KG1 (cell line): Measurements from ENCODE around the gene MYH7B.

Source experiments
- DNase-seq: peaks from one replicate; lab custom pipeline; 2025; lab: John Stamatoyannopoulos, UW

The MYH7B gene

DNA sequence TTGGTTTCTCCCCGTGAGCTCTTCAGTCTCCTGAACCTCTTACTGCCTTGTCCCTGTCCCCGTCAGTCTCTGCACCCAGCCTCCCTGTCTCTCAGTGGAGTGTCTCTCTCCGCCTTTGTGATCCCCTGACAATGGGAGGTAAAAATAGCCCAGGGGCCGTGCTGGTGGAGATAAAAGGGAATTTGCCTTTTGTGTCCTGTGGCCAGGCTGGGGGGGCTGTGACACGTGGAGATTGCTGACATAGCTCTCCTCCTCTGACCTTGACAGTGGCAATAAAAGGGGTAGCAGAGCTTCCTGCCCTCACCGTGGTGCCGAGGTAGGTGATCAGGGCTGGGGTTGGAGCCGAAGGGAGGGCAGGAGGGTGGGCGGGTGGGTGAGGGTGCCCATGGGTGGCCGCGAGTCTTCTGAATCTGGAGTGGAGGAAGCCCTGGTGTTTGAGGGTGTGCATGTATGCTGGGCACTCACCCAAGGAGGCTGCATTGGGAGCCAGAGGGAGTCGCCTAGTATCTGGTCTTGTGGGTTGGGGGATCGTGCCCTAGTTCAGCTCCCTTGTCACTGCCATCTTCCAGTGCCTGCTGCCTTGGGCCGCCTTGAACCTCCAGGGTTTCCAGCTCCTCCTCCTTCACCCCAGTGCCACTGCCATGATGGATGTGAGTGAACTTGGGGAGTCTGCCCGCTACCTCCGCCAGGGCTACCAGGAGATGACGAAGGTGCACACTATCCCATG, 21.9 kb downstream of the MYH7B start:
- no peak for DNase-seq

DNA sequence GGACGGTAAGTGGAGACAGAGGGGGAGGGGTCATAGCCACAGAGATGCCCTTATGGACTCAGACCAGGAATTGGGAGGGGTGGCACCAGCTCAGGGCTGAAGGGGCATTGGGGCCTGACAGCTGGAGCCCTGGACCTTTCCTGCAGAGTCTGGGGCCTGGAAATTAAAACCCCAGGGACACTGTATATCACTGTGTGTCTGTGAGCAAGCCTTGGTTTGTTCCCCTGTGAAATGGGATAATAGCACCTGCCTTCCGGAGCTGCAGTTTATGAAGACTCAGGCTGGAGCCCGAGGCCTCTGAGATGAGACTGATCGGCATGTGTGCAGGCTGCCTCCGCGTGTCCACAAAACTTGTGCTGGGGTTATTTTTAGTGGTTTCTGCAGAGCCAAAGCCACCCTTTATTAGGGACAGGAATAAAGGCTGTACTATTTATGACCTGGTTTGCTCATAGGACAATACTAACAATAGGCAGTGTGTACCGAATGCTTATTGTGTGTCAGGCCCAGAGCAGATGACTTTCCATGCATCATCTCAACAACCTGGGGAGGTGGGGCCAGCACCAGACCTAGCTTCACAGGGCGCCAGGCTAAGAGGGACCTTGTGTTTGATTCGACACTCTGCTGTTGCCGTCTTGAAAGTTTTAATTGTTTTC, 22.6 kb downstream of the MYH7B start:
- DNase-seq: no peak

DNA sequence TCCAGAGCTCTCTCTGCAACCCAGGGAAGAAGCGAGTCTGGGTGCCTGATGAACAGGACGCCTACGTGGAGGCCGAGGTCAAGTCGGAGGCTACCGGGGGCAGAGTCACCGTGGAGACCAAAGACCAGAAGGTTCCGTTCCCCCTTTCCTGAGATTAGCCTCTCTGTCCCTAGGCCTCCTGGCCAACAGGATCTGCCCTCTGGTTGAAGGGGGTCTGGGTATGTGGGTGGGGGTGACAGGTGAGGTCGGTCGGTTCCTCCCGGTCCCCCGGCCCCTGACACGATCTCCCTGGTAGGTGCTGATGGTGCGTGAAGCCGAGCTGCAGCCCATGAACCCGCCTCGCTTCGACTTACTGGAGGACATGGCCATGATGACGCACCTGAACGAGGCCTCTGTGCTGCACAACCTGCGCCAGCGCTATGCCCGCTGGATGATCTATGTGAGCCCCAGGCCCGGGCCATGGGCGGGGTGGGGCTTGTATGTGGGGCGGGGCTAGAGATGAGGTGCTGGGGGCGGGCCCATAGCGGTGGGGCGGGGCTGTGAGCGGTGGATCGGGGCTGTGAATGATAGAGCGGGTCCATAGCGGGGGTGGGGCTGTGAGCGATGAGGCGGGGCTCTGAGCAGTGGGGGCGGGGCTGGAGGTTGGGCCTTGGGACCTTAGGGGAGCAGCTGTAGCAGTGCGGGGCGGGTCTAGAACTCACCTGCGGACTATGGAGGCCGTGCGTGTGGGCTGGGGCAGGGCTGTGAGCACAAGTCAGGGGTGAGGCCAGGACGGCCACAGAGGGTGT, 23.9 kb downstream of the MYH7B start:
- no peak for DNase-seq

DNA sequence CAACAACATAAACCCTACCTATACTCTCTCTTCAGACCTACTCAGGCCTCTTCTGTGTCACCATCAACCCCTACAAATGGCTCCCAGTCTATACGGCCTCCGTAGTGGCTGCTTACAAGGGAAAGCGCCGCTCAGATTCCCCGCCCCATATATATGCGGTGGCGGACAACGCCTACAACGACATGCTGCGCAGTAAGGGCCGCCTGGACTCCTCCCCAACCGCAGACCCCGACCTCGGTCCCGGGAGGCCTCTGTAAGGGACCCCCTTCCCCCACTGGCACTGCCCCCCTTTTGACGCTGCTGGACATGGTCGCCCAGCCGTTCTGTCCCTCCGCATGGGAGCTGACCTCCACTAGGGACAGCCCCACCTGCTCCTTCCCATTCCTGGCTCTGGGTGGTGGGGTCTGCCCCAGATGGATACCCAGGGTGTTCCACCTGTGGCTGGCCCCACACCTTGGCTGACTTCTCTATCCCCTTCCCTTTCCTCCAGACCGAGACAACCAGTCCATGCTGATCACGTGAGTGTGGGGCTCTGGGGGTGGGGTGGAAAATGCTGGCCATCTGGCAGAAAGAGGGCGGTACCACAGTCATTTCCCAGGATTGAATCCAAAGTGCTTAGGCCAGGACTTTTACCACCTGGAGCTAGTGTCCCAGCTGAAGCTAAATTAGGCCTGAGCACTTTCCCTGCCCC, 25.0 kb downstream of the MYH7B start:
- DNase-seq: no peak

DNA sequence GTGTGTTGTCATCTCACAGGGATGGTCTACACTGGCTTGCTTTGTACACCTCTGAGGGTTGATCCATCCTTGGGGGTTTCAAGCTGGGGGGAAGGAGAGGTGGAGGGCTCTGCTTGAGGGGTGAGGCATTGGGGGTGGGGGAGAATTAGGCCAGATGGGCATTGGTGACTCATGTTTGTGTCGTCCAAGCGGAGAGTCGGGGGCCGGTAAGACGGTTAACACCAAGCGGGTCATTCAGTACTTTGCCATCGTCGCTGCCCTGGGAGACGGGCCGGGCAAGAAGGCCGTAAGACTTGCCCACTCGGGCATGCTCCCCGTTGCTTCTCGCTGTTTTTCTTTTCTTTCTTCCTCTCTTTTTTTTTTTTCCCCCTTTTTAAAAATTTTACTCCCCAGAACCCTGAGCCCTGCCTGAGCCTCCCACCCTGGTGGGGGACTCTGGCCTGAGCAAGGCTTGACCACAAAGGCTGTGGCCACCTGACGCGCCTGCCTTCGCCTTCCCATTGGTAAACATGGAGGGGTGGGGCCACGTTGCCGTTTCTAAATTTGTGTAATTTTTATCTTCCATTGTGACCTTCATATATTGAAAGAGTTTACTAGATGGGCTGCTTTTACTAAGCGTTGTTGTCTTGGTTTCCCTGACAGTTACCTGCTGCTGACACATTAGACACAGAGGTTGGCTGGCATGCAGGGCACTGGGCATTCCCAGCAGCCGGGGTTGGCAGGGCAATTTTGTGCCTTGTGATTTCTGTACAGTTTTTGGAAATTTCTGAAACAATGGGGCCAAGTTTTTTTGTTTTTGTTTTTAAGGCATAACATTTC, 26.8 kb downstream of the MYH7B start:
- no peak for DNase-seq

DNA sequence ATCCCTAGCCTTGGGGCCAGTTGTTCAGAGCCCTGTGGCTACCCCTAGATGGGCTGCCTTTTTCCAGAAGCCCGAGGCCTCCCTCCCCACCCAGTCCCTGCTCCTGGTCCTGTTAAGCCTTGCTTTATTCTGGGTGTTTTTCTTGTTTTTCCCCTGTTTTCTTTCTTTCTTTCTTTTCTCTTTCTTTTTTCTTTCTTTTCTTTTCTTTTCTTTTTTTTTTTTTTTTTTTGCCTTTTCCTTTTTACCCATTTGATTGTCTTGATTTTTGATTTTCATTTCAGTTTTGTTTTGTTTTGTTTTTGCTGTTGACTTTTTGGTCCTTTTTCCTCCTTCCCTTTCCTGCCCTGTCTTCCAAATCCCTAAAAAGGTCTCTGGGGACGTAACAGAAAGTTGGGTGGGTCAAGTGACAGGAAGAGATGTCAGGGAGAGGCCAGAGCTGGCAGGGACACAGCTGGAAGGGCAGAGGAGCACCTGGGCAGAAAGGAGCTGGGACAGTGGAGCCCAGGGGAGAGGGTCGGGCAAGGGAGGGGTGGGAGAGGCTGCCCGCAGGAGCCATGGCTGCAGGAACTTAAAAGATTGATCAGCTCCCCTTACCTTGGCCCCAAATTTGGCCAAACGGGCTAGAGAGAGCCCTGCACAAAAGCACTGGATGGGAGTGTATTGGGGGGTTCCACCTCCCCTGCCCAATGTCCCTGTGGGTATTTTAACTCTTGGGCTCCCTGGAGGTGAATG, 27.6 kb downstream of the MYH7B start:
- no peak for DNase-seq

DNA sequence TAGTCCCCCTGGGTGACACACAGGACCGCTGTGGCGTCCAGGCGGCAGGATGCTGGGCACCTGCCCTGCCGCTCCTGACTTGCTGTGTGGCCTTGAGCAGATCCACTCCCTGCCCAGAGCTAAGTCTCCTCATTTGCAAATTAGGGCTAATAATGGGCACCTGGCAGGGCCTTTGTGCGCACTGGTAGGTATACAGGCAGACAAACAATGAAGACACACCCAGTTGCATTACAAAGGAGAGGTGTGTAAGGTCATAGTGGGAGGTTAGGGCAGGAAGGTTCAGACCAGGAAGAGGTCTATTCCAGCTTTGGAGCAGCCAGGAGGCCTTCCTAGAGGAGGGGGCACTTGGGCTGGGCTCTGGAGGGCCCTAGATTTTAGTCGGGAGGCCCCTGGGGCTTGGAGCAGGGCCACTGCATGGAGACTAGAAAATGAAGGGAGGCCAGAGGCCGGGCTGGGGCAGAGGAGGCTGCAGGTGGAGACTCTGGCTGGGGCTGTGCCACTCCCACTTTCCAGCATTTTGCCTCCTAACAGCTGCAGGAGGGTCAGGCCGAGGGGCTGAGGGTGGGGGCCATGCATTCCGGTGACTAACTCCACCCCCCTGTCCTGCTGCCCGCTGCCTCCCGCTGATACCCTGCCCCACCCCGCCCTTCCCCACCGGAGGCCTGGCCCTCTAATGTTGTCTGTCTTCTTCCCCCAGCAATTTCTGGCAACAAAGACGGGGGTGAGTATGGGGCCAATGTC, 28.5 kb downstream of the MYH7B start:
- no peak for DNase-seq

DNA sequence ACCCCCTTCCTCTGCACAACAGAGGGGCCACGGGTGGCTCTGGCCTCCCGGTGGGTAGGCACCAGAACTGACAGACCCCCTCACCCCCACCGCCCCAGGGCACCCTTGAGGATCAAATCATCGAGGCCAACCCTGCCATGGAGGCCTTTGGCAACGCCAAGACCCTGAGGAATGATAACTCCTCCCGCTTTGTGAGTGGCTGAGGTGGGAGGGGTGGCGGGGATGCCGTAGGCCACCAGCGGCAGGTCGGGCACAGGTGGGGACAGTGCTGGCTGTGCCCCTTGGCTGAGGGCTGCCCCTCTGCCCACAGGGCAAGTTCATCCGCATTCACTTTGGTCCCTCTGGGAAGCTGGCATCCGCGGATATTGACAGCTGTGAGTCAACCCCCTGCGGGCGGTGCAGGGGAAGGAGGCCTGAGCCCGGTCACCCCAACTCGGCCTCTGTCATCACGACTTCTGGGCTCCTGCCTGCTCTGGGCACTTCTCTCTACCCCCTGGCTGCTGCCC, 29.1 kb downstream of the MYH7B start:
- no peak for DNase-seq

DNA sequence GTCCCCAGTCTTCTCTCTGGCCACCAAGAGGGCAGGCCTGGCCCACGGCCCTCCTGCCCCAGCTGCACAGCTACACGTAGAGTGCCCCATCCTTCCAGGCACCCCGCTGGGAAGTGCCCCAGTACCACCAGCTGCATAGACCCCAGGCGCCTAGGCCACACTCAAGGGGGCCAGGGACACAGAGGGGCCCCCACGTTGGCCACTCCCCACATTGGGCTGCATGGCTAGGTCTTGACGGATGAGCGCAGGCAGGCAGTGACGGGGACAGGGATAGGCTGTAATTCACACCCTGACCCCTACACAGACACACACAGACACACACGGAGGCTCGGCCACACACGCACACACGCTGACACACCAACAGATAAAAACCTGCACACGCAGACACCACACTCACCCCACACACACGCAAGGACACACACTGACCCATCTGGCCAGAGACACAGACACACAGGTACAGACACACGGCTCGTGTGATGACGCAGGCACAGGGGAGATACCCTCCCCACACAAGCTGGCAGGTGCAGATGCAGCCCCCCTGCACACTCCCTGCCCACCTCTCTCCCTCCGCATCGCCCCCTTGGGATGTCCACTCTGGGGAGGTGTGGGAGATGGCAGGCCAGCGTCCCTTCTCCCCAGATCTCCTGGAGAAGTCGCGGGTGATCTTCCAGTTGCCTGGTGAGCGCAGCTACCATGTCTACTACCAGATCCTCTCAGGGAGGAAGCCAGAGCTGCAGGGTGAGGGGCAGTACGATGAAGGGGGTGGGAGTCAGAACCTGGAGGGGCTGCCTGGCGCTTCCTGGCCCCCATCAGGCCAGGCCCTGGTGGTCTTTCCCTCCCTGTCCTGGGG, 30.0 kb downstream of the MYH7B start:
- no peak for DNase-seq

DNA sequence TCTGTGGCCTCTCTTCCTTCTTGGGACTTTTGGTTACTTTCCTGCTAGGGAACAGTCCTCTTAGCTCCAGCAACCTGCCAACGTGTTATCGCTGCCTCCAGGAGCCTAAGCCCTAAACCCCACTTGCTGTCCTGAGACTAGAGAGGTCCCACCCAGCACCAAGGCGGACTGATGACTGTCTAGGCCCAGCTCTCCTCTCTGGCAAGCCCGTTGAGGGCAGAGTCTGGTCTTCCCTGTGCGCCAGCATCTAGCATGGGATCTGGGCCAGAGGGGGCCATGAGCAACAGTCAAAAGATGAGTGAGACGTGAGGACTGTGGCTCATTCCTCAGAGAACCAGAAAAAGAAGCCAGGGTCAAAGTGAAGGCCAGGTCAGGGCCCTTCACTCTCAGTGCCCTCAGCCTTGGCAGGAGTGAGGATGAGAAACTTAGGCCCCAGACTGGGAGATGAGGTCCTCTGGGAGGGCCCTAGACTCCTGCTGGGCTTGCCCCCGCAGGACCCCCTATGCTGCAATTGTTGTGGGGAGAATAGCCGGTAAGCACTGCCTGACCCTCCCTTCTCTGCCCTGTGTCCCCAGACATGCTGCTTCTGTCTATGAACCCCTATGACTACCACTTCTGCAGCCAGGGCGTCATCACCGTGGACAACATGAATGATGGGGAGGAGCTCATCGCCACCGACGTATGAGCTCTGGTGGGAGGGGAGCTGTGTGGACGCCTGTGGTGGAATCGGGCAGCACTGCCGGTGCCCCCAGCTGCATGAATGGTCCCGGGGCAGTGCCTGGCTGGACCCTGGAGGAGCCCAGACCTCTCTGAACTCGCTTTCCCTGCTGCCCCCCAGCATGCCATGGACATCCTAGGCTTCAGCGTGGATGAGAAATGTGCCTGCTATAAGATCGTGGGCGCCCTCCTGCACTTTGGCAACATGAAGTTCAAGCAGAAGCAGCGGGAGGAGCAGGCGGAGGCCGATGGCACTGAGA, 30.9 kb downstream of the MYH7B start:
- DNase-seq: no peak

DNA sequence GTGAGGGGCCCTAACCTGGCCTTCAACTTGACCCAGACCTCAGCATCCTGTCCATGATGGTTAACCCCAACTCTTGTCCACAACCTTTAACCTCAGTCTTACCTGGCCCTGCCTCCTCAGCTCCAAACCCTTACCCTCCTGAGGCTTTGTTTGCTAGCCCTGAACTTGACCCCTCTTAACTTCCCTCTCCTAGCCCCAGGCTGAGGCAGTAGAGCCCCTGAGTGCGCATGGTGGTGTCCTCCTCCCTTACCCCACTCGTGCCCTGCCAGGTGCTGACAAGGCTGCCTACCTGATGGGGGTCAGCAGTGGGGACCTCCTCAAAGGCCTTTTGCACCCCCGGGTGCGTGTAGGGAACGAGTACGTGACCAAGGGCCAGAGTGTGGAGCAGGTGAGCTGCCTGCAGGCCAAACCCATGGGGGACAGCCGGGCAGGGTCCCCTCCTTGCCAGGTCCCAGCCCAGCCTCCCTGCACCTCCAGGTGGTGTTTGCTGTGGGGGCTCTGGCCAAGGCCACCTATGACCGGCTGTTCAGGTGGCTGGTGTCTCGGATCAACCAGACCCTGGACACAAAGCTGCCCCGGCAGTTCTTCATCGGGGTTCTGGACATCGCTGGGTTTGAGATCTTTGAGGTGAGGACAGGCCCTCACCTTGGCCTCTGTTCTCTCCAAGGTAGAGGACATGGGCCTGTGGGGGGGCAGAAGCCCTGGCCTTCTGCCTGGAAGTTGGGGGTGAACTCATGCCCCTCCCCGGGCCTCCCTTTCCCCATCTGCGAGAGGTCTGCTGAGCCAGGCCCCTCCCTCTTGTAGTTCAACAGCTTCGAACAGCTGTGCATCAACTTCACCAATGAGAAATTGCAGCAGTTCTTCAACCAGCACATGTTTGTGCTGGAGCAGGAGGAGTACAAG, 31.9 kb downstream of the MYH7B start:
- no peak for DNase-seq

DNA sequence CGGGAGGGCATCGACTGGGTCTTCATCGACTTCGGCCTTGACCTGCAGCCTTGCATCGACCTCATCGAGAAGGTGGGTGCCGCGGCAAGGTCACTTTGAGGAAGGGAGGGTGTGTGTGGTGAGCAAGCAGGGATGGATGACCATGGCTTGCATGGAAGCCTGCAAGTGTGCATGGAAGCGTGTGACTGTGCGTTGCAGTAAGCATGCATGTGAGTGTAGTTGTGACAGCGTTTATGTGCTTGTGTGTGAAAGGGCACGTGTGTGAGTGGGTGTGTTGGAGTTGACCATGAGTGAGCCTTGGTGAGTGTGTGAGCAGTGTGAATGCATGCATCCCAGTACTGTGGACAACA, 32.5 kb downstream of the MYH7B start:
- DNase-seq: no peak

DNA sequence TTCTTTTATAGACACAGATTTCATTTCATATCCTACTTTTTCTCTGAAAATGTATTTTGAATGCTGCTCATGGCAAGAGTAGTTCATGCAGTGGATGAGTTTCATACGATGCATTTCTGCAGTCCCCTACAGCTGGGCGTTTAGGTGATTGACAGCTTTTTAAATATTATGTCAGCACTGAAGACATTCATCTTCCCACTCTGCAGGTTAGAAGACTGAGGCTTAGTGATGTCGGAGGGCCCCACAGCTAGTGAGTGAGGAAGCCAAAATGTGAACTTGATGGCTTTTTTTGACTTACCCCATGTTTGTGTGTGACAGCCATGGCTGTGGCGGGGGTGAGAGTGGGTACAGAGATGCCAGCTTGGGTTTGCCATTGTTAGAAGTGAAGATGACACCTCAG, 33.5 kb downstream of the MYH7B start:
- no peak for DNase-seq

DNA sequence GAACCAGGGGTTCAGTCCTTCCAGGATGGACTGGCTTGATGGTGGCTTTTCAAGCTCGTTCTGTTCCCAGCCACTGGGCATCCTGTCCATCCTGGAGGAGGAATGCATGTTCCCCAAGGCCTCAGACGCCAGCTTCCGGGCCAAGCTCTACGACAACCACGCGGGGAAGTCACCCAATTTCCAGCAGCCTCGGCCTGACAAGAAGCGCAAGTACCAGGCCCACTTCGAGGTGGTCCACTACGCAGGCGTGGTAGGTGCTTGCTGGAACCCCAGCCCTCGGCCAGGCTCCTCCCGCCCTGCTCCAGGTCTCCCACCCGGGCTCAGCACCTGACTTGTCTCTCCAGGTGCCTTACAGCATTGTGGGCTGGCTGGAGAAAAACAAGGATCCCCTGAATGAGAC, 34.0 kb downstream of the MYH7B start:
- DNase-seq: no peak

DNA sequence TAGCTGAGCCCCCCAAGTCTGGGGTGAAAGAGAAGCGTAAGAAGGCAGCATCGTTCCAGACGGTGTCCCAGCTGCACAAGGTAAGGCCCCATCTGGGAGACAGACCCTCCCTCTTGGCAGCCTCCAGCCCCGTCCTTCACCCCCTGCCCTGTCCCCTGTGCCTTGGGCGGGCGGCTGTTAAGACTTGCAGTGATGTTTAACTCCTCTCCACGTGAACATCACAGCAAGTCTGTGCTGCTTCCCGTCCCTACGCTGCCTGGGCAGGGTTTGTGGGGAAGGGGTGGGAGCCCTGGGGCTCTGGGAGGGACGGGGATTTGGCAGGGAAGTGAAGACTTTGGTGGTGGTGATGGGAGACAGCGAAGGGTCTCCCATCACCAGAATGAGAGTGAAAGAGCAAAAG, 34.6 kb downstream of the MYH7B start:
- no peak for DNase-seq

DNA sequence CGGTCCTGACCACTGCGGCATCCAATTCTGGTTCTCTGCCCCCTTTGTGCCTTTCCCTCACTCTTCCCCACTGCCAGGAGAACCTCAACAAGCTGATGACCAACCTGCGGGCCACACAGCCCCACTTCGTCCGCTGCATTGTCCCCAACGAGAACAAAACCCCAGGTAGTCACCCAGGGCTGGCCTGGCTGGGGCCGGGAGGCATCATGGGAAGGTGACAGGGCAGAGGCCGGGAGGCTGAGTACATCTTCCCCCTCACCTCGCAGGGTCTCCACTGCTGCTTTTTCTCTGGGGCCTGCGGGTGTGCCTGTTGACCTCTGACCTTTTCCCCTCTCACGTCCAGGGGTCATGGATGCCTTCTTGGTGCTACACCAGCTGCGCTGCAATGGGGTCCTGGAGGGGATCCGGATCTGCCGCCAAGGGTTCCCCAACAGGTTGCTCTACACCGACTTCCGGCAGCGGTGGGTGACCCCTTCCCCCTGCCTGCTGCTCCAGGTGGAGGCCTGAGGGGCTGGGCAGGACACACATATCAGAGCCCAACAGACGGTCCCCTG, 35.1 kb downstream of the MYH7B start:
- DNase-seq: no peak
